Cardiac fibroblast (primary cell): ENCODE results near the gene PLTP.
"Not testable (repeated sequence)": the region's sequence is repeated elsewhere in the genome, so short reads cannot be mapped to it uniquely, and the experiment has no call there.

ENCODE experiments used
- DNase-seq, 2 donors: peaks; one replicate each; pipeline versions ENCODE4 v3.0.0 to v3.0.0-alpha.2; 2010; ENCODE audit warnings: low read depth in 2 of 2
- H3K4me3 ChIP-seq, 2 donors: replicated peaks in 1 of 2; 1 replicate in 1 of 2; 2 replicates in 1 of 2; pipeline ENCODE4 v1.5.1; 2011; ENCODE audit warnings: low read depth in 2 of 2, low read length in 2 of 2, mild to moderate bottlenecking in 2 of 2, moderate library complexity in 1 of 2
- CTCF ChIP-seq: IDR thresholded peaks from one replicate; pipeline ENCODE4 v1.5.1; 2011; ENCODE audit warnings: low read depth, mild to moderate bottlenecking, low read length, inconsistent platforms

PLTP gene

GRCh38 chr20:45902199-45902701 lies 9.7 kb downstream of the PLTP start:
- no peak overlapping the region for H3K4me3 ChIP-seq
- TF ChIP-seq CTCF, result no peak
- no peak for DNase-seq

- not testable (repeated sequence) for H3K4me3 ChIP-seq, DNase-seq
Measured at GRCh38 chr20:45901332-45901731, 10.6 kb downstream of the PLTP start.

GRCh38 chr20:45899046-45899835 lies 12.7 kb downstream of the PLTP start:
- H3K4me3 ChIP-seq, result no peak overlapping the region
- DNase-seq, result no peak
- TF ChIP-seq CTCF, result no peak

GRCh38 chr20:45898285-45898684 lies 13.7 kb downstream of the PLTP start:
- TF ChIP-seq CTCF, result no peak
- DNase-seq, result no peak
- no peak overlapping the region for H3K4me3 ChIP-seq

GRCh38 chr20:45897692-45898091 lies 14.3 kb downstream of the PLTP start:
- H3K4me3 ChIP-seq, result no peak overlapping the region
- no peak for DNase-seq
- no peak for TF ChIP-seq CTCF

- DNase-seq, result no peak
- H3K4me3 ChIP-seq, result no peak overlapping the region
Measured at GRCh38 chr20:45897289-45897688, 14.7 kb downstream of the PLTP start.

More at GRCh38 chr20:45897289-45897688, 14.7 kb downstream of the PLTP start:
- TF ChIP-seq CTCF, result no peak
